H1 (cell line): ENCODE data around the gene LSM2. TPM values are rescaled to one million over a fixed set of nuclear protein-coding genes. Genes with fewer than 3 reads are reported as not detected.
A peak's percentile ranks its signal among the peaks of the same experiment; 100 is the strongest.

Source experiments
- CTCF ChIA-PET: fragments of 300-600 bp; sonication (Branson Sonifier 250); formaldehyde crosslinking; loops from one replicate; lab custom pipeline; 2021; ENCODE audit not compliant: partially characterized antibody; lab: Charles Lee
- POLR2A ChIA-PET: fragments of 300-600 bp; sonication (Branson Sonifier 250); formaldehyde crosslinking; loops from one replicate; lab custom pipeline; 2021; ENCODE audit warnings: inconsistent platforms; ENCODE audit not compliant: partially characterized antibody; lab: Charles Lee
- DNase-seq, 2 experiments: peaks; one replicate each; pipeline versions ENCODE4 v3.0.0 to v3.0.0-alpha.2; 2010 to 2022; ENCODE audit warnings: low spot score in 2 of 2, low read depth in 1 of 2, mixed read lengths in 1 of 2
- FAIRE-seq: peaks from 2 replicates; lab custom pipeline; 2011; peaks lifted over from hg19 to GRCh38; lab: Jason Lieb, UNC
- H2AFZ ChIP-seq: 2 replicates; pipeline ENCODE4 v1.8.1; 2012; ENCODE audit warnings: low read length, inconsistent platforms
- H2AK5ac ChIP-seq: 2 replicates; pipeline ENCODE4 v1.6.1; 2013; ENCODE audit warnings: low read depth, low read length
- H2BK120ac ChIP-seq: replicated peaks from 2 replicates; pipeline ENCODE3; 2013; ENCODE audit warnings: low read depth, low read length, inconsistent platforms
- H2BK12ac ChIP-seq: 2 replicates; pipeline ENCODE4 v1.6.1; 2013; ENCODE audit warnings: low read depth, low read length
- H2BK15ac ChIP-seq: 2 replicates; pipeline ENCODE4 v1.6.1; 2013; ENCODE audit warnings: low read length
- H2BK20ac ChIP-seq: 2 replicates; pipeline ENCODE4 v1.6.1; 2013; ENCODE audit warnings: low read length
- H2BK5ac ChIP-seq: 2 replicates; pipeline ENCODE4 v1.6.1; 2013; ENCODE audit warnings: low read depth, low read length
- H3K14ac ChIP-seq: 2 replicates; pipeline ENCODE4 v1.6.1; 2013; ENCODE audit warnings: inconsistent platforms; ENCODE audit not compliant: insufficient read length
- H3K18ac ChIP-seq: 2 replicates; pipeline ENCODE4 v1.6.1; 2013; ENCODE audit warnings: low read length; ENCODE audit errors: extremely low read depth
- H3K23ac ChIP-seq: 2 replicates; pipeline ENCODE4 v1.6.1; 2013; ENCODE audit warnings: inconsistent platforms; ENCODE audit not compliant: insufficient read length
- H3K23me2 ChIP-seq: 2 replicates; pipeline ENCODE4 v1.6.1; 2013; ENCODE audit warnings: low read depth, low read length
- H3K27ac ChIP-seq: 2 replicates; pipeline ENCODE4 v1.6.1; 2011; ENCODE audit warnings: low read depth, low read length, inconsistent platforms
- H3K27me3 ChIP-seq, 4 experiments: replicated peaks in 1 of 4; 1 replicate in 1 of 4; 2 replicates in 3 of 4; pipeline versions ENCODE4 v1.6.1 to v1.8.1; 2011 to 2013; ENCODE audit warnings: low read length in 3 of 4, mild to moderate bottlenecking in 3 of 4, inconsistent platforms in 2 of 4, mixed read lengths in 2 of 4, moderate library complexity in 1 of 4; ENCODE audit not compliant: control insufficient read depth in 3 of 4, insufficient read depth in 3 of 4; ENCODE audit errors: extremely low read depth in 1 of 4
- H3K36me3 ChIP-seq, 4 experiments: 2 replicates each; pipeline versions ENCODE4 v1.6.1 to v1.8.1; 2011 to 2013; ENCODE audit warnings: mild to moderate bottlenecking in 4 of 4, low read length in 3 of 4, moderate library complexity in 2 of 4, control low read depth in 1 of 4, inconsistent platforms in 1 of 4; ENCODE audit not compliant: insufficient read depth in 4 of 4, control insufficient read depth in 2 of 4
- H3K4ac ChIP-seq: replicated peaks from 2 replicates; pipeline ENCODE3; 2013; ENCODE audit warnings: low read length, low read depth, mixed read lengths, inconsistent platforms; ENCODE audit not compliant: insufficient read length
- H3K4me1 ChIP-seq, 4 experiments: replicated peaks in 1 of 4; 1 replicate in 1 of 4; 2 replicates in 3 of 4; pipeline versions ENCODE4 v1.6.1 to v1.8.1; 2011 to 2013; ENCODE audit warnings: low read length in 3 of 4, inconsistent platforms in 2 of 4, mixed read lengths in 1 of 4; ENCODE audit not compliant: insufficient read depth in 4 of 4, control insufficient read depth in 3 of 4
- H3K4me2 ChIP-seq, 2 experiments: 2 replicates each; pipeline versions ENCODE4 v1.6.1 to v1.8.1; 2011 to 2013; ENCODE audit warnings: low read depth in 2 of 2, low read length in 2 of 2, control low read depth in 1 of 2, inconsistent platforms in 1 of 2, mild to moderate bottlenecking in 1 of 2; ENCODE audit not compliant: insufficient read depth in 1 of 2
- H3K4me3 ChIP-seq, 4 experiments: fragments of 200-600, 300-600 bp in 1 of 4; sonication (generic), shearing (Covaris generic), sonication (Bioruptor Twin) in 1 of 4; 2 replicates each; pipeline versions ENCODE4 v1.5.1 to v1.8.1; 2011 to 2016; ENCODE audit warnings: low read length in 4 of 4, low read depth in 3 of 4, control low read depth in 2 of 4, inconsistent platforms in 2 of 4, mild to moderate bottlenecking in 2 of 4, mixed read lengths in 1 of 4, moderate library complexity in 1 of 4; ENCODE audit not compliant: insufficient read depth in 2 of 4; ENCODE audit errors: extremely low read depth in 1 of 4
- H3K56ac ChIP-seq: replicated peaks from 2 replicates; pipeline ENCODE3; 2013; ENCODE audit warnings: low read depth, mild to moderate bottlenecking, mixed read lengths, low read length, inconsistent platforms; ENCODE audit not compliant: insufficient read length
- H3K79me1 ChIP-seq: 2 replicates; pipeline ENCODE4 v1.6.1; 2013; ENCODE audit warnings: low read depth, low read length, control low read depth
- H3K79me2 ChIP-seq, 2 experiments: 2 replicates each; pipeline versions ENCODE4 v1.6.1 to v1.8.1; 2012 to 2013; ENCODE audit warnings: low read length in 2 of 2, mild to moderate bottlenecking in 2 of 2, inconsistent platforms in 1 of 2; ENCODE audit not compliant: insufficient read depth in 2 of 2, control insufficient read depth in 1 of 2
- H3K9ac ChIP-seq, 4 experiments: replicated peaks in 1 of 4; 1 replicate in 1 of 4; 2 replicates in 3 of 4; pipeline versions ENCODE4 v1.6.1 to v1.8.1; 2011 to 2013; ENCODE audit warnings: low read depth in 3 of 4, low read length in 3 of 4, control low read depth in 2 of 4, mild to moderate bottlenecking in 2 of 4, moderate library complexity in 2 of 4, inconsistent platforms in 1 of 4; ENCODE audit errors: extremely low read depth in 1 of 4
- H3K9me3 ChIP-seq, 2 experiments: 2 replicates each; pipeline versions ENCODE4 v1.6.1 to v1.8.1; 2012 to 2013; ENCODE audit warnings: mild to moderate bottlenecking in 2 of 2, moderate library complexity in 2 of 2, control low read depth in 1 of 2, inconsistent platforms in 1 of 2, low read depth in 1 of 2, low read length in 1 of 2, mixed read lengths in 1 of 2; ENCODE audit not compliant: insufficient read depth in 2 of 2
- H4K20me1 ChIP-seq, 2 experiments: replicated peaks in 1 of 2; 2 replicates each; pipeline versions ENCODE3 to v1.8.1; 2011 to 2013; ENCODE audit warnings: inconsistent platforms in 2 of 2, low read length in 2 of 2, mild to moderate bottlenecking in 1 of 2; ENCODE audit not compliant: insufficient read depth in 2 of 2, control insufficient read depth in 1 of 2
- H4K5ac ChIP-seq: 2 replicates; pipeline ENCODE4 v1.6.1; 2013; ENCODE audit warnings: low read length, low read depth, mixed read lengths, inconsistent platforms; ENCODE audit not compliant: insufficient read length
- H4K8ac ChIP-seq: 2 replicates; pipeline ENCODE4 v1.8.0; 2013; ENCODE audit warnings: mild to moderate bottlenecking, moderate library complexity, low read length, inconsistent platforms; ENCODE audit not compliant: insufficient read depth; ENCODE audit errors: extremely low read depth
- H4K91ac ChIP-seq: replicated peaks from 2 replicates; pipeline ENCODE3; 2013; ENCODE audit warnings: low read length, mixed read lengths, inconsistent platforms; ENCODE audit not compliant: insufficient read length
- EP300 ChIP-seq, 2 experiments: IDR thresholded peaks; 1 replicate in 1 of 2; 2 replicates in 1 of 2; pipeline ENCODE4 v1.6.1; 2011 to 2012; ENCODE audit warnings: low read depth in 2 of 2, low read length in 2 of 2, mild to moderate bottlenecking in 2 of 2, borderline replicate concordance in 1 of 2, inconsistent platforms in 1 of 2, moderate library complexity in 1 of 2
- JUN ChIP-seq: IDR thresholded peaks from 2 replicates; pipeline ENCODE4 v1.6.1; 2011; ENCODE audit warnings: low read depth, mild to moderate bottlenecking, improper control_type of control experiment, low read length
- KDM5A ChIP-seq: fragments of 200-600 bp; IDR thresholded peaks from 2 replicates; pipeline ENCODE4 v1.7.1; 2012; ENCODE audit warnings: mild to moderate bottlenecking, low read length, inconsistent platforms, mixed read lengths
- NANOG ChIP-seq: IDR thresholded peaks from 2 replicates; pipeline ENCODE4 v1.6.1; 2011; ENCODE audit warnings: low read length, low read depth, mild to moderate bottlenecking, inconsistent platforms; ENCODE audit not compliant: insufficient read depth, poor library complexity, severe bottlenecking
- NRF1 ChIP-seq: IDR thresholded peaks from 2 replicates; pipeline ENCODE4 v1.6.1; 2011; ENCODE audit warnings: mild to moderate bottlenecking, low read depth, low read length, improper control_type of control experiment
- POLR2A ChIP-seq, 2 experiments: IDR thresholded peaks; 1 replicate in 1 of 2; 2 replicates in 1 of 2; pipeline ENCODE4 v1.6.1; 2011; ENCODE audit warnings: low read depth in 2 of 2, low read length in 2 of 2, mild to moderate bottlenecking in 2 of 2; ENCODE audit errors: control extremely low read depth in 1 of 2
- SIN3A ChIP-seq, 2 experiments: IDR thresholded peaks in 1 of 2; conservative IDR thresholded peaks in 1 of 2; 2 replicates each; pipeline ENCODE4 v1.6.1; 2011 to 2012; ENCODE audit warnings: low read length in 2 of 2, improper control_type of control experiment in 1 of 2, low read depth in 1 of 2, mild to moderate bottlenecking in 1 of 2
- TAF1 ChIP-seq: IDR thresholded peaks from 2 replicates; pipeline ENCODE4 v1.6.1; 2011; ENCODE audit warnings: mild to moderate bottlenecking, low read depth, low read length
- TBP ChIP-seq: IDR thresholded peaks from 2 replicates; pipeline ENCODE4 v1.6.1; 2011; ENCODE audit warnings: low read depth, low read length, improper control_type of control experiment
- WGBS, 2 experiments: shearing (Covaris generic) in 1 of 2; methylation state at CpG; one replicate each; pipeline versions ENCODE4 v1.1.6 to v1.1.7; 2013 to 2015; ENCODE audit warnings: low lambda C conversion rate in 2 of 2, mixed read lengths in 2 of 2, inconsistent platforms in 1 of 2, low coverage in 1 of 2, missing lambda C conversion rate in 1 of 2; ENCODE audit not compliant: insufficient replicate concordance in 2 of 2, insufficient coverage in 1 of 2, insufficient read length in 1 of 2; ENCODE audit errors: extremely low coverage in 1 of 2, missing lambda C conversion rate in 1 of 2; 5-methylcytosine and 5-hydroxymethylcytosine counted together
- polyA plus RNA-seq, 7 experiments: library from polyadenylated mRNA; depleted of rRNA in 3 of 7; stranded (reverse) in 5 of 7; unstranded in 2 of 7; fragments of >200 nt in 5 of 7; fragments of 200-250 nt in 2 of 7; gene quantifications; 1 replicate in 5 of 7; 2 replicates in 1 of 7; 4 replicates in 1 of 7; pipeline versions ENCODE4 v1.2.1 to v1.2.3, GENCODE V29; 2011 to 2013; ENCODE audit warnings: missing spikeins in 2 of 7, mixed read lengths in 2 of 7
- total RNA-seq: library from RNA; stranded (reverse); fragmentation: NEBNext Ultra II Directional; extraction: Animal tissue kit (Norgen Biotek cat#: 25700); gene quantifications from 2 replicates; pipeline ENCODE4 v1.2.1, GENCODE V29; 2021

LSM2 gene
- total and polyA plus RNA-seq, 2 of the 8 experiments (the other 6 are each of a cell fraction or from before 2014, with no cell fraction given): 127 to 168 TPM

DNA sequence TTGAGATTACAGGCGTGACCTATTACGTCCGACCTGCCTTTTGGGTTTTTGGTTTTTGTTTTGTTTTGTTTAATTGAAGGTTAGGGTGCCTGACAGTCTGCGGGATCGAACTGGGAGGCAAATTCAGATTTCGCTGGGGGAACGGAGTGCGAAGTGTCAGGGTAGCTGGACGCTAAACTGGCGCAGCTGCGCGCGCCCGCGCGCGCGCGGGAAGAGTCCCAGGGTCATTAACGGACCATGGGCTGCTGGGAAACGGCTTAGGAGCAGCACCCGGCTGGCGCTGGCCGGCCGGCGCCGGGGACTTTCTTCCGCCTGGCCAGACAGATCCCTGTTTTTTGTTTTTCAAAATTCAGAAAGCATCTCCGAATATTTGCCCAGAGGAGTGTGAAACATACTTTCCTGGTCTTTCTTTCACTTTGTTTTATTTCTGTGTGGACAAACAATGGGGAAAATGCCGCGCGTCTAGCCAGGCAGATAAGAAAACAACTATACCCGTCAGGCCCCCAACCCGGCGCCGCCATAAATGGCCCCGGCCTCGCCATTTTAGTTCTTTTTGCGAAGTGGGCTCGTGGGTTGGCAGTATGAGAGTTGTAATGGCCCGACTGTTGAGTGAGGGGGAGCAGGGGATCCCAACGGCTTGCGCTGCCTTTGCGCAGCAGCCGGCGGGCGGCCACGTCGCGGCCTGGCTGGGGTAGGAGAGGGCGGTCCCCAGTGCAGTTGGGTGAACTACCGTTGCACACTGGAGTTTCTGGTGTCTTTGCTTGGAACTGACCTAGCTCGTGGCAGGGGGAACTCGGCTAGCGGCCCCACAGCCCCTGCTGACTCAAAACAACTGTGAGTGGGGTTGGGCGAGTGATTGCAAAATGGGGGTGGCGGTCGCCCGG, 27.8 kb upstream of the LSM2 start:
- no peaks in the 10 kb centered on the region for H3K9me3 ChIP-seq
- peaks cover 2 to 9% (median 6%) of the 10 kb centered on the region in 4 experiments; a peak in 5 of 7 replicates for H3K4me1 ChIP-seq
- H3K23me2 ChIP-seq: peaks cover 20% of the 10 kb centered on the region
- no peak overlapping the region for H2BK15ac ChIP-seq
- H3K27ac ChIP-seq: peak overlapping the region; percentile 96
- H2AFZ ChIP-seq: peak overlapping the region; percentile 87
- FAIRE-seq (no peak), DNase-seq (peak in 1 of 2 experiments; percentile 89)
- H3K4ac ChIP-seq: peak overlapping the region; percentile 93
- peak overlapping the region; percentile 83 for H2BK5ac ChIP-seq
- peak overlapping the region; percentile 85 to 96 (median 91) for H3K9ac ChIP-seq
- H3K4me3 ChIP-seq: peak overlapping the region; percentile 70 to 99 (median 92)
- WGBS, 2 experiments: 2% methylated on average over 59 of the region's 59 CpGs; no CpG with 5 or more reads in 1 of the 2 experiments
- H3K56ac ChIP-seq: peak overlapping the region; percentile 89
- H3K79me1 ChIP-seq: peaks cover 5% of the 10 kb centered on the region; the same call in 1 of the 2 replicates
- H4K5ac ChIP-seq: peak overlapping the region; percentile 87
- H2BK12ac ChIP-seq: no peak overlapping the region
- peaks cover 16 to 22% of the 10 kb centered on the region in 2 experiments for H4K20me1 ChIP-seq
- no peak overlapping the region for H2BK20ac ChIP-seq
- CTCF ChIA-PET: interaction anchor here (1.0 to 1.7 kb wide), 2 partner anchors 65 to 170 kb away, joined by 3 to 9 read pairs; partner anchors contain the start of gene GPANK1
- H3K36me3 ChIP-seq: peaks cover 25 to 43% (median 33%) of the 10 kb centered on the region in 4 experiments
- no peak overlapping the region for H3K23ac ChIP-seq
- POLR2A ChIA-PET: interaction anchor here (0.6 to 11.4 kb wide), 40 partner anchors 12 to 292 kb away, joined by 3 to 189 read pairs (median 6); partner anchors contain the start of genes ABHD16A, ATP6V1G2, C6orf47 and CSNK2B
- peak overlapping the region; percentile 92 for H4K8ac ChIP-seq
- H3K79me2 ChIP-seq: peaks cover 17 to 59% of the 10 kb centered on the region in 2 experiments
- peak overlapping the region; percentile 84 to 99 for H3K4me2 ChIP-seq
- H3K18ac ChIP-seq: peak overlapping the region; percentile 83
- H4K91ac ChIP-seq: peak overlapping the region; percentile 89
- H2AK5ac ChIP-seq: no peak overlapping the region
- H3K27me3 ChIP-seq: no peaks in the 10 kb centered on the region
- peak overlapping the region; percentile 25 for H2BK120ac ChIP-seq
- H3K14ac ChIP-seq: no peak overlapping the region
- TF ChIP-seq POLR2A (IDR thresholded peaks at IDR 0.05; ENCODE audit: control extremely low read depth in 1 of 2, low read depth in 2 of 2, low read length in 2 of 2) (peak; percentile 98 to 99), JUN (peak; percentile 46; the same call in 1 of the 2 replicates), NRF1 (peak; percentile 41; the same call in 1 of the 2 replicates), TAF1 (peak; percentile 99), TBP (peak; percentile 98), EP300 (IDR thresholded peaks at IDR 0.05; ENCODE audit: borderline replicate concordance in 1 of 2, low read depth in 2 of 2, low read length in 2 of 2) (no peak; a peak in 1 of 3 replicates), NANOG (peak; percentile 69), SIN3A (conservative IDR thresholded peaks at IDR 0.05 in 1 of 2, IDR thresholded peaks at IDR 0.05 in 1 of 2; ENCODE audit: low read depth in 1 of 2, low read length in 2 of 2) (peak; percentile 76 to 78; a peak in 2 of 4 replicates), KDM5A (0 out of 2 replicates have a peak, but pooled peaks have one; percentile 31)
